B cell (primary cell): ENCODE results near the gene SPOCK1. TPM values are rescaled to one million over a fixed set of nuclear protein-coding genes. Genes with fewer than 3 reads are reported as not detected.

Source experiments
- ATAC-seq: fragments of 200-7000 bp; cut with Tn5 transposase; one replicate; pipeline ENCODE4 v1.10.0; 2021; ENCODE audit warnings: low read depth, mild to moderate bottlenecking, moderate number of reproducible peaks, moderate library complexity
- CTCF ChIA-PET: fragments of 350-600 bp; sonication (Branson Sonifier 250); formaldehyde crosslinking; loops from one replicate; lab custom pipeline; 2021; ENCODE audit warnings: antibody characterized with exemption, inconsistent platforms; lab: Charles Lee
- POLR2A ChIA-PET: fragments of 350-600 bp; sonication (Branson Sonifier 250); formaldehyde crosslinking; loops from one replicate; lab custom pipeline; 2021; ENCODE audit warnings: antibody characterized with exemption; lab: Charles Lee
- DNase-seq: peaks from one replicate; pipeline ENCODE4 v3.0.0; 2013
- H2AFZ ChIP-seq: 2 replicates; pipeline ENCODE4 v1.6.1; 2012; ENCODE audit warnings: mild to moderate bottlenecking, low read depth, low read length; ENCODE audit not compliant: insufficient read depth, poor library complexity, severe bottlenecking
- H3K27ac ChIP-seq, 2 donors: 1 replicate in 1 of 2; 2 replicates in 1 of 2; pipeline ENCODE4 v1.5.1; 2012 to 2013; ENCODE audit warnings: low read length in 2 of 2, mild to moderate bottlenecking in 2 of 2, moderate library complexity in 1 of 2
- H3K27me3 ChIP-seq, 4 experiments: fragments of 200-600 bp in 1 of 4; sonication (generic) in 1 of 4; replicated peaks in 1 of 4; 1 replicate in 2 of 4; 2 replicates in 2 of 4; pipeline versions ENCODE4 v1.6.1 to v1.7.0; 2013 to 2016; ENCODE audit warnings: low read length in 3 of 4, mild to moderate bottlenecking in 2 of 4, mixed read lengths in 1 of 4, moderate library complexity in 1 of 4; ENCODE audit not compliant: insufficient read depth in 4 of 4, control insufficient read depth in 3 of 4; ENCODE audit errors: control extremely low read depth in 1 of 4
- H3K36me3 ChIP-seq, 2 experiments: replicated peaks in 1 of 2; 1 replicate in 1 of 2; 2 replicates in 1 of 2; pipeline versions ENCODE4 v1.6.1 to v1.7.1; 2013; ENCODE audit warnings: low read length in 1 of 2; ENCODE audit not compliant: insufficient read depth in 2 of 2, control insufficient read depth in 1 of 2; ENCODE audit errors: control extremely low read depth in 1 of 2, extremely low read depth in 1 of 2
- H3K4me1 ChIP-seq, 2 donors: fragments of 200-600 bp in 1 of 2; sonication (generic) in 1 of 2; 1 replicate in 1 of 2; 2 replicates in 1 of 2; pipeline versions ENCODE4 v1.5.1 to v1.6.1; 2013 to 2017; ENCODE audit warnings: low read length in 2 of 2; ENCODE audit not compliant: control insufficient read depth in 2 of 2, insufficient read depth in 2 of 2
- H3K4me2 ChIP-seq: replicated peaks from 2 replicates; pipeline ENCODE3; 2012; ENCODE audit warnings: mild to moderate bottlenecking, low read depth, low read length; ENCODE audit not compliant: poor library complexity, severe bottlenecking
- H3K4me3 ChIP-seq, 5 experiments: fragments of 200-600 bp in 1 of 5; sonication (generic) in 1 of 5; 1 replicate in 3 of 5; 2 replicates in 2 of 5; pipeline versions ENCODE4 v1.5.1 to v1.7.0; 2011 to 2016; ENCODE audit warnings: low read length in 4 of 5, mild to moderate bottlenecking in 4 of 5, low read depth in 2 of 5, control low read depth in 1 of 5, moderate library complexity in 1 of 5; ENCODE audit not compliant: insufficient read depth in 1 of 5; ENCODE audit errors: control extremely low read depth in 1 of 5, extremely low read depth in 1 of 5
- H3K79me2 ChIP-seq: fragments of 200-600 bp; sonication (generic); one replicate; pipeline ENCODE4 v1.6.0; 2016; ENCODE audit warnings: low read length; ENCODE audit not compliant: control insufficient read depth, insufficient read depth
- H3K9ac ChIP-seq: fragments of 200-600 bp; sonication (generic); 2 replicates; pipeline ENCODE4 v1.6.1; 2017; ENCODE audit warnings: mild to moderate bottlenecking, low read length, moderate library complexity
- H3K9me3 ChIP-seq, 3 donors: one replicate each; pipeline versions ENCODE4 v1.6.1 to v1.7.1; 2013; ENCODE audit warnings: low read length in 2 of 3; ENCODE audit not compliant: control insufficient read depth in 2 of 3, insufficient read depth in 1 of 3; ENCODE audit errors: control extremely low read depth in 1 of 3
- H4K20me1 ChIP-seq: 2 replicates; pipeline ENCODE4 v1.6.0; 2012; ENCODE audit warnings: mild to moderate bottlenecking, low read length; ENCODE audit not compliant: insufficient read depth, control insufficient read depth, poor library complexity, severe bottlenecking
- H3K27ac Mint-ChIP-seq: one replicate; pipeline ENCODE4 v1.8.0; 2021; ENCODE audit warnings: mixed read lengths
- H3K27me3 Mint-ChIP-seq: one replicate; pipeline ENCODE4 v1.8.0; 2021; ENCODE audit warnings: mixed read lengths
- H3K4me1 Mint-ChIP-seq: one replicate; pipeline ENCODE4 v1.8.0; 2021; ENCODE audit warnings: mixed read lengths
- H3K4me3 Mint-ChIP-seq: one replicate; pipeline ENCODE4 v1.8.0; 2021; ENCODE audit warnings: mixed read lengths
- H3K9me3 Mint-ChIP-seq: one replicate; pipeline ENCODE4 v1.8.0; 2022; ENCODE audit warnings: mixed read lengths; ENCODE audit not compliant: insufficient read depth
- EZH2 ChIP-seq: IDR thresholded peaks from 2 replicates; pipeline ENCODE4 v1.6.1; 2012; ENCODE audit warnings: borderline replicate concordance, low read depth, mild to moderate bottlenecking, moderate library complexity, low read length; ENCODE audit not compliant: insufficient read depth, poor library complexity, severe bottlenecking
- WGBS: methylation state at CpG from one replicate; pipeline ENCODE4 v1.1.5; 2013; ENCODE audit warnings: missing lambda C conversion rate; ENCODE audit not compliant: insufficient coverage; 5-methylcytosine and 5-hydroxymethylcytosine counted together
- intact Hi-C: fragments of 100-400 bp; cut with micrococcal nuclease; formaldehyde crosslinking; loops from one replicate; pipeline ENCODE4 v1.10.0; 2022
- polyA plus RNA-seq: library from polyadenylated mRNA; depleted of rRNA; stranded (reverse); fragments of >200 nt; gene quantifications from 2 replicates; pipeline ENCODE4 v1.2.3, GENCODE V29; 2012
- total RNA-seq, 2 donors: library from RNA; stranded (reverse); fragments of 120-200 nt in 1 of 2; gene quantifications; 1 replicate in 1 of 2; 2 replicates in 1 of 2; pipeline versions ENCODE4 v1.2.3 to v1.2.4, GENCODE V29; 2013 to 2022
- TF ChIP-seq, protein P1 (sequence below): fragments of 200-600 bp; IDR thresholded peaks from one replicate; pipeline ENCODE4 v1.8.0; 2022; ENCODE audit warnings: antibody characterized with exemption, mild to moderate bottlenecking

The SPOCK1 gene
- total and polyA plus RNA-seq, 2 donors (not counting 1 experiment from before 2014, with no cell fraction given): not detected

DNA sequence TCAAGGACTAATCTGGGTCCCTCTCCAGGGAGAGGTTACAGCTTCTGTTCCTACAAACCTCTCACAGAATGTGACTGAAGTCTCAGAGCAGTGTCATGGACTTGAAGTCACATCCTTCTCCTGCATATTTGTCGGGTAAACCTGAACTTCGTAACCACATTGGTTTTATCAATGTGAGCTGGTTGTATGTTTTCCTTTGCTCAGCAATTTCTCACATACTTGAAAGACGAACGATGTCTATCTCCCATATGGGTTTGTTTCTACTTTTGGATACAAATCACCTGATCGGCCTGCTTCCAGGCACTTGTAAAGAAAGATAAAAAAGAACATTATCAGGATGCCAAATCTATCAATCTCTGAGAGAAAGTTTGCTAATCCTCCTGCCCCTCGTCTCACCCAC lies 411.0 kb downstream of the SPOCK1 start:
- H3K4me3 Mint-ChIP-seq: no peak overlapping the region
- TF ChIP-seq EZH2: no peak
- TF ChIP-seq, protein P1, sequence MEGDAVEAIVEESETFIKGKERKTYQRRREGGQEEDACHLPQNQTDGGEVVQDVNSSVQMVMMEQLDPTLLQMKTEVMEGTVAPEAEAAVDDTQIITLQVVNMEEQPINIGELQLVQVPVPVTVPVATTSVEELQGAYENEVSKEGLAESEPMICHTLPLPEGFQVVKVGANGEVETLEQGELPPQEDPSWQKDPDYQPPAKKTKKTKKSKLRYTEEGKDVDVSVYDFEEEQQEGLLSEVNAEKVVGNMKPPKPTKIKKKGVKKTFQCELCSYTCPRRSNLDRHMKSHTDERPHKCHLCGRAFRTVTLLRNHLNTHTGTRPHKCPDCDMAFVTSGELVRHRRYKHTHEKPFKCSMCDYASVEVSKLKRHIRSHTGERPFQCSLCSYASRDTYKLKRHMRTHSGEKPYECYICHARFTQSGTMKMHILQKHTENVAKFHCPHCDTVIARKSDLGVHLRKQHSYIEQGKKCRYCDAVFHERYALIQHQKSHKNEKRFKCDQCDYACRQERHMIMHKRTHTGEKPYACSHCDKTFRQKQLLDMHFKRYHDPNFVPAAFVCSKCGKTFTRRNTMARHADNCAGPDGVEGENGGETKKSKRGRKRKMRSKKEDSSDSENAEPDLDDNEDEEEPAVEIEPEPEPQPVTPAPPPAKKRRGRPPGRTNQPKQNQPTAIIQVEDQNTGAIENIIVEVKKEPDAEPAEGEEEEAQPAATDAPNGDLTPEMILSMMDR: no peak
- Histone ChIP-seq H3K27ac (no peak overlapping the region), H3K9ac (no peak overlapping the region), H2AFZ (no peak overlapping the region), H3K4me3 (no peak overlapping the region), H3K79me2 (no peaks in the 10 kb centered on the region), H3K4me2 (no peak overlapping the region), H3K27me3 (no peaks in the 10 kb centered on the region), H3K36me3 (no peaks in the 10 kb centered on the region), H3K4me1 (no peaks in the 10 kb centered on the region), H3K9me3 (peaks cover 0 to 7% (median 0%) of the 10 kb centered on the region in 3 donors), H4K20me1 (no peaks in the 10 kb centered on the region)
- ChIA-PET POLR2A (no interaction called here), CTCF (interaction anchor here (1.4 kb wide), 1 partner anchor 17 kb away, joined by 5 read pairs; no protein-coding TSS in a partner anchor)
- H3K27me3 Mint-ChIP-seq: no peaks in the 10 kb centered on the region
- H3K9me3 Mint-ChIP-seq: no peaks in the 10 kb centered on the region
- H3K4me1 Mint-ChIP-seq: no peaks in the 10 kb centered on the region
- WGBS: no CpG with 5 or more reads among the region's 6 CpGs
- no peak overlapping the region for H3K27ac Mint-ChIP-seq
- ATAC-seq (no peak), DNase-seq (no peak)
- intact Hi-C loops: no loop called here

DNA sequence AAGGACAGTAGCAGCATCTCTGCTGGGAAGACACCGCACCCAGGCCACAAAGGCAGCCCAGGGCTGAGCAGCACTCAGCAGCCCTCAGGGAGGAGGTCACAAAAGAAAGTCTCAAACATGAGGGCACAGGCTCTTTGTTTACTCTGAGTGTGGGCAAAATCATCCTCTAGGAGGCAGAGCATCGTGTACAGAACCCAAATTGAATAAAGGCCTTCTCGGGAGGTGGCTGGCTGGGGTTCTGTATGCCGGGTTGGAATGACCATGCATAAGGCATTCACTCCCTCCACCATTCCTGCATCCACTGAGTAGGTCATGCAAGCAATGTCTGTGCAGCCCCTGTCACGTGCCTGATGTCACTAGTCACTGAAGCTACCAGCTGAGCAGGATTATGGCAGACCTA lies 412.8 kb downstream of the SPOCK1 start:
- Histone ChIP-seq H3K27me3 (no peaks in the 10 kb centered on the region), H2AFZ (no peak overlapping the region), H3K27ac (no peak overlapping the region), H4K20me1 (no peaks in the 10 kb centered on the region), H3K4me3 (no peak overlapping the region), H3K9me3 (peaks cover 0 to 7% (median 0%) of the 10 kb centered on the region in 3 donors), H3K4me2 (no peak overlapping the region), H3K9ac (no peak overlapping the region), H3K36me3 (no peaks in the 10 kb centered on the region), H3K79me2 (no peaks in the 10 kb centered on the region), H3K4me1 (no peaks in the 10 kb centered on the region)
- ChIA-PET POLR2A (no interaction called here), CTCF (no interaction called here)
- 73% methylated on average over 3 of the region's 5 CpGs for WGBS
- H3K4me1 Mint-ChIP-seq: no peaks in the 10 kb centered on the region
- no peak for ATAC-seq
- H3K27ac Mint-ChIP-seq: no peak overlapping the region
- no peak overlapping the region for H3K4me3 Mint-ChIP-seq
- intact Hi-C loops: no loop called here
- H3K9me3 Mint-ChIP-seq: no peaks in the 10 kb centered on the region
- DNase-seq: no peak
- no peak for TF ChIP-seq EZH2
- TF ChIP-seq, protein P1: no peak
- no peaks in the 10 kb centered on the region for H3K27me3 Mint-ChIP-seq
